ENCODE data around the gene ACSL3. TPM values are rescaled to one million over a fixed set of nuclear protein-coding genes. Genes with fewer than 3 reads are reported as not detected.

ACSL3 gene
- total RNA-seq, 1 experiment from 2014 or later, result 100 TPM

- CTCF ChIA-PET, result interaction anchor here (1.3 to 2.7 kb wide), 3 partner anchors 9 to 60 kb away, joined by 4 to 16 read pairs (median 8); no protein-coding TSS in a partner anchor
- H3K4me1 Mint-ChIP-seq, result peaks cover 83% of the 10 kb centered on the region
- no peaks in the 10 kb centered on the region for H3K27me3 Mint-ChIP-seq (ENCODE audit: low read depth)
- DNase-seq (ENCODE audit: low spot score) (no peak), ATAC-seq (peak; percentile 20; the same call in 1 of the 2 replicates)
- H3K27ac Mint-ChIP-seq, result peak overlapping the region; percentile 57
- POLR2A ChIA-PET, result no interaction called here
- TF ChIP-seq GABPB1 (CRISPR knock-in tag; IDR thresholded peaks at IDR 0.05), result 0 out of 2 replicates have a peak, but pooled peaks have one; percentile 46
- no peak for TF ChIP-seq KAT7 (CRISPR knock-in tag; IDR thresholded peaks at IDR 0.05; ENCODE audit: borderline replicate concordance)
- H3K4me3 Mint-ChIP-seq, result no peak overlapping the region
- H3K36me3 Mint-ChIP-seq, result peaks cover 3% of the 10 kb centered on the region
- H3K9me3 Mint-ChIP-seq, result no peaks in the 10 kb centered on the region
Measured at GRCh38 chr2:222912117-222912516, 51.3 kb downstream of the ACSL3 start.

- Mint-ChIP-seq H3K9me3 (no peaks in the 10 kb centered on the region), H3K36me3 (peaks cover 3% of the 10 kb centered on the region), H3K4me1 (peaks cover 81% of the 10 kb centered on the region), H3K27me3 (ENCODE audit: low read depth) (no peaks in the 10 kb centered on the region), H3K27ac (peak overlapping the region; percentile 57), H3K4me3 (no peak overlapping the region)
- TF ChIP-seq E2F5 (CRISPR knock-in tag; IDR thresholded peaks at IDR 0.05), result no peak
- no peak for TF ChIP-seq TP53 (CRISPR knock-in tag; IDR thresholded peaks at IDR 0.05)
- DNase-seq (ENCODE audit: low spot score), result no peak
- POLR2A ChIA-PET, result no interaction called here
- no peak for ATAC-seq
- CTCF ChIA-PET, result interaction anchor here (1.3 to 2.7 kb wide), 3 partner anchors 10 to 59 kb away, joined by 4 to 16 read pairs (median 8); no protein-coding TSS in a partner anchor
Measured at GRCh38 chr2:222912776-222913175, 51.9 kb downstream of the ACSL3 start.

- H3K27me3 Mint-ChIP-seq (ENCODE audit: low read depth), result no peaks in the 10 kb centered on the region
Measured at GRCh38 chr2:222915092-222915957, 54.5 kb downstream of the ACSL3 start.

More at GRCh38 chr2:222915092-222915957, 54.5 kb downstream of the ACSL3 start:
- H3K4me3 Mint-ChIP-seq, result no peak overlapping the region
- H3K9me3 Mint-ChIP-seq, result no peaks in the 10 kb centered on the region
- ATAC-seq (no peak), DNase-seq (ENCODE audit: low spot score) (no peak)
- peaks cover 66% of the 10 kb centered on the region for H3K4me1 Mint-ChIP-seq
- TF ChIP-seq CTCF (IDR thresholded peaks at IDR 0.05) (0 out of 2 replicates have a peak, but pooled peaks have one; percentile 18), SMAD3 (CRISPR knock-in tag; IDR thresholded peaks at IDR 0.05; ENCODE audit: borderline replicate concordance) (no peak), ZNF416 (CRISPR knock-in tag; IDR thresholded peaks at IDR 0.05) (no peak), ZSCAN18 (CRISPR knock-in tag; IDR thresholded peaks at IDR 0.05) (no peak), CREB1 (CRISPR knock-in tag; IDR thresholded peaks at IDR 0.05) (no peak)
- POLR2A ChIA-PET, result no interaction called here
- H3K36me3 Mint-ChIP-seq, result peaks cover 17% of the 10 kb centered on the region
- no peak overlapping the region for H3K27ac Mint-ChIP-seq
- CTCF ChIA-PET, result interaction anchor here (1.0 kb wide), 1 partner anchor 24 kb away, joined by 5 read pairs; no protein-coding TSS in a partner anchor

Measured in WTC11 (cell line).